ENCODE data around the gene DRAXIN. TPM values are rescaled to one million over a fixed set of nuclear protein-coding genes. Genes with fewer than 3 reads are reported as not detected.
A peak's percentile ranks its signal among the peaks of the same experiment; 100 is the strongest.

Gene DRAXIN
- total RNA-seq, 5 donors from 2014 or later (not counting 1 experiment from before 2014, with no cell fraction given), result 0.18 to 2.0 (median 0.23) TPM

DNA sequence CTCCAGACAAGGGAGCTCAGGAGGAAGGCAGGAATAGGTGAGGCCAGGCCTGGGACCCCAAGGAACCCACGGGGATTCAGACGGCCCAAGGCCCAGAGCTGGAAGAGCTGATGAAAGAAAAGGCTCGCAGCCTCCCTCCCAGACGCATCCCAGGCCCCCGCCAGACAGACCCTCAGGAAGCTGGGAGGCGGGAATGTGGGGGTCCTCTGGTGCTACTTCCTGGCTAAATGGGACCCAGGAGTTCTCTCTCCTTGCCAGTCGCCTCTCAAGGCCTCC lies 37.7 kb upstream of the DRAXIN start:
- Histone ChIP-seq H3K27ac (ENCODE audit: low read length) (no peak overlapping the region), H3K36me3 (ENCODE audit: control insufficient read depth in 2 of 2, extremely low read depth in 1 of 2, insufficient read depth in 1 of 2, low read length in 1 of 2) (peaks cover 0 to 11% of the 10 kb centered on the region in 2 donors), H3K4me3 (ENCODE audit: control insufficient read depth in 1 of 2, extremely low read depth in 1 of 2, low read length in 1 of 2) (no peak overlapping the region), H3K9me3 (no peaks in the 10 kb centered on the region), H3K27me3 (replicated peaks in 1 of 2; ENCODE audit: control insufficient read depth in 2 of 2, extremely low read depth in 1 of 2, insufficient read depth in 2 of 2, low read length in 1 of 2) (peaks cover 0 to 9% of the 10 kb centered on the region in 2 experiments), H3K4me1 (ENCODE audit: control insufficient read depth in 1 of 2, extremely low read depth in 1 of 2, insufficient read depth in 2 of 2, low read length in 2 of 2) (peaks cover 10 to 52% of the 10 kb centered on the region in 2 experiments)
- ChIA-PET POLR2A (no interaction called here), CTCF (interaction anchor here in 1 of 2 donors (1.0 to 5.6 kb wide), 2 partner anchors 10 to 66 kb away, joined by 3 to 56 read pairs; partner anchors contain the start of gene FBXO6)
- H3K27me3 Mint-ChIP-seq, result no peaks in the 10 kb centered on the region
- DNase-seq (no peak), ATAC-seq (replicated peaks in 1 of 4) (no peak)
- H3K4me1 Mint-ChIP-seq, result peaks cover 30 to 44% (median 40%) of the 10 kb centered on the region in 3 donors
- 90% methylated on average over 7 of the region's 7 CpGs for WGBS (ENCODE audit: insufficient coverage)
- peak overlapping the region; percentile 59 to 75 (median 62) for H3K4me3 Mint-ChIP-seq
- no peaks in the 10 kb centered on the region for H3K9me3 Mint-ChIP-seq
- no peak overlapping the region for H3K27ac Mint-ChIP-seq
- no peaks in the 10 kb centered on the region for H3K36me3 Mint-ChIP-seq

DNA sequence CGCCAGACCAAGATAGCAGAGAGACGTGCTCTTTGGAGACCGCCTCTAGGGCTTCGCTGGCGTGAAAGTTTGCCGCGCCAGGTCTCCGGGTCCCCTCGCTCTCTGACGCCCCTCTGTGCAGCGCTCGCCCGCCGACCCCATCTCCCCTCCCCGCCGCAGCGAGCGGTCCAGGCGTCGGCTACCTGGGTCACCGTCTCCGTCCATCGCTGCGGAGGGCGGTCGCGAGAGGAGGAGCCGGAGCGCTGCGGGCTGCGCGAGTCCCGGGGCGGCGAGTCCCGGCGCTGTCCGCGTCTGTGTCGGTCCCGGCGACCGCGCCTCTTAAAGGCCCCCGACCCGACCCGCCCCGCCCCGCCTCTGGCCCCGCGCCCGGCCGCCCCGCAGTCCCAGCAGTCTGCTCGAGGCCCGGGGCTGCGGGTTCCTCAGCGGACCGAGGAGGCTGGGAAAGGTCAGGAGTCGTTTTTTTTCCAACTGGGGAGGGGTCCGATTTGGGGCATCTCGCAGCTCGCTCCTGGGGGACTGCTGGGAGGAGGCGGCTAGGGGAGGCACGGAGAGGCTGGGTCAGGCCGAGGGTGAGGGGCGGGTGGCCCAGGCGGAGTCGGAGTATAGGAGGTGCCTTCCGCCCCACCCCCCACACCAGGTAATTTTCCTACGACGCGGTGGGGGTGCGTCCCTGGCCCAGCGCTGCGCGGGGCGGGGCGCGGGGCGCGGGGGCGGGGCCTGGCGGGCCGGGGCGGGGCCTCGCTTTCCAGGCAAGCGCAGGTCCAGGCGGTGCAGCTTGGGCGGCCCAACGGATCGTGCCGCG lies 37.2 kb upstream of the DRAXIN start, which contains the start of the genes FBXO2 and FBXO44:
Gene FBXO2 (minus strand): TSS at position 293 of the 802 bp plus-strand sequence. CDS start 89 bp downstream, at position 204.
Gene FBXO44 (plus strand): TSS at position 741 of the 802 bp plus-strand sequence. CDS start 959 bp downstream, outside the sequence.
- H3K27ac ChIP-seq (ENCODE audit: low read length), result peak within 1 kb of the TSS; percentile 38
- DNase-seq (peak in 32 of 35 experiments; percentile 15 to 76 (median 52)), ATAC-seq (replicated peaks in 1 of 4) (peak; percentile 78 to 87 (median 84))
- ChIA-PET POLR2A (interaction anchor here in 1 of 2 donors (0.7 kb wide), 1 partner anchor 1550 kb away, joined by 5 read pairs; no protein-coding TSS in a partner anchor), CTCF (interaction anchor here (0.7 to 5.6 kb wide), 4 partner anchors 9 to 65 kb away, joined by 3 to 56 read pairs (median 4); partner anchors contain the start of gene FBXO6 (in 1 of the 2))
- peaks cover 0 to 9% of the 10 kb centered on the region in 2 experiments for H3K27me3 ChIP-seq (replicated peaks in 1 of 2; ENCODE audit: control insufficient read depth in 2 of 2, extremely low read depth in 1 of 2, insufficient read depth in 2 of 2, low read length in 1 of 2)
- Mint-ChIP-seq H3K4me3 (peak within 1 kb of the TSS; percentile 70 to 81 (median 75)), H3K27ac (peak within 1 kb of the TSS in 1 of 2 donors; percentile 64), H3K9me3 (no peaks in the 10 kb centered on the region), H3K36me3 (no peaks in the 10 kb centered on the region), H3K4me1 (peaks cover 30 to 42% (median 38%) of the 10 kb centered on the region in 3 donors), H3K27me3 (no peaks in the 10 kb centered on the region)
- H3K4me3 ChIP-seq (ENCODE audit: control insufficient read depth in 1 of 2, extremely low read depth in 1 of 2, low read length in 1 of 2), result peak within 1 kb of the TSS; percentile 66 to 68
- H3K36me3 ChIP-seq (ENCODE audit: control insufficient read depth in 2 of 2, extremely low read depth in 1 of 2, insufficient read depth in 1 of 2, low read length in 1 of 2), result peaks cover 0 to 12% of the 10 kb centered on the region in 2 donors
- 20% methylated on average over 80 of the region's 94 CpGs for WGBS (ENCODE audit: insufficient coverage)
- H3K9me3 ChIP-seq, result no peaks in the 10 kb centered on the region
- peaks cover 10 to 47% of the 10 kb centered on the region in 2 experiments for H3K4me1 ChIP-seq (ENCODE audit: control insufficient read depth in 1 of 2, extremely low read depth in 1 of 2, insufficient read depth in 2 of 2, low read length in 2 of 2)

DNA sequence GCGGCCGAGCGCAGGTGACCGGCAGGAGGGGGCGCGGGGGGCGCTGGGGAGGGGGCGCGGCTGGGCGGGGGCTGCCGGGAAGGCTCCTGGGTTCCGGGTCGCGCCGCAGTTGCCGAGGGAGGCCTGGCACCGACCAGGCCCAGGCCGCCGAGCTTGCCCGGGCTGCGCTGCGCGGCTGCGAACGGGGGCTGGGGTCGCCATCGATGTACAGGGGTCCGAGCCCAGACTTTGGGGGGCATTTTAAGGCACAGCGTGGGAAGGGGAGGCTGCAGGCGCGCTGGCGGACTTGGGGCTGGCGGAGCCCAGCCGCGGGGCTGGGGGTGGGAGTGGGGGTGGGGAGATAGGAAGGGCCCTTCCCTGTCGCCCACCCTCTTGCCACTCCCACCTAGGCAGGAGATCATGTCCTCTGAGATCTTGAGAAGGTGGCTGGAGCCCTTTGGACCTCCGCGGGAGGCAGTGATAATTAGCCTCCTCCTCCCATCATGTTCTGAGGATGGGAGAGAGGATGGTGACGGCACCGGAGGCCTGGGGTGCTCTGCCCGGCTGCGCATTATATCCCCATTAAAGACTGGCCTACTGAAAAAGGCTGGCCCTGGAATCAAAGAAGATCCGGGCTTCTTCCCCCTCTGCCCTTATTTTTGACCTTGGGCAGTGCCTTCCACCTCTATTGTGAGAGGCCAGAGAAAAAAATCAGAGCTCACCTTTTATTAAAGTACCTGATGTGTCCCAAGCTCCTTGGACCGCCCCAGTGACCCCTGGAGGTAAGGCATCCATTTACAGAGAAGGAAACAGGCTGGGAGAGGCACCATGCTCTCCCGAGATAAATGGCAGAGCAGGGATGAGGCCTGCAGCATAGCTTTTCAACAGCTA lies 36.3 kb upstream of the DRAXIN start:
- Mint-ChIP-seq H3K4me1 (peaks cover 23 to 34% (median 31%) of the 10 kb centered on the region in 3 donors), H3K36me3 (peaks cover 4% of the 10 kb centered on the region), H3K27me3 (no peaks in the 10 kb centered on the region), H3K9me3 (no peaks in the 10 kb centered on the region), H3K27ac (peak overlapping the region in 1 of 2 donors; percentile 44), H3K4me3 (peak overlapping the region; percentile 69 to 81 (median 75))
- CTCF ChIA-PET, result interaction anchor here (0.7 to 5.6 kb wide), 6 partner anchors 9 to 341 kb away, joined by 3 to 56 read pairs (median 6); partner anchors contain the start of gene FBXO6 (in 1 of the 2)
- 8% methylated on average over 22 of the region's 45 CpGs for WGBS (ENCODE audit: insufficient coverage)
- peak in 1 of 35 experiments; percentile 30 for DNase-seq
- H3K4me3 ChIP-seq (ENCODE audit: control insufficient read depth in 1 of 2, extremely low read depth in 1 of 2, low read length in 1 of 2), result peak overlapping the region; percentile 47 to 66
- no peak overlapping the region for H3K27ac ChIP-seq (ENCODE audit: low read length)
- peak; percentile 29 to 41 (median 30) for ATAC-seq (replicated peaks in 1 of 4)
- H3K9me3 ChIP-seq, result no peaks in the 10 kb centered on the region
- POLR2A ChIA-PET, result interaction anchor here in 1 of 2 donors (0.6 to 0.7 kb wide), 2 partner anchors 100 to 1550 kb away, joined by 5 to 8 read pairs; no protein-coding TSS in a partner anchor
- H3K36me3 ChIP-seq (ENCODE audit: control insufficient read depth in 2 of 2, extremely low read depth in 1 of 2, insufficient read depth in 1 of 2, low read length in 1 of 2), result peaks cover 0 to 16% of the 10 kb centered on the region in 2 donors
- peaks cover 0 to 2% of the 10 kb centered on the region in 2 experiments for H3K27me3 ChIP-seq (replicated peaks in 1 of 2; ENCODE audit: control insufficient read depth in 2 of 2, extremely low read depth in 1 of 2, insufficient read depth in 2 of 2, low read length in 1 of 2)
- H3K4me1 ChIP-seq (ENCODE audit: control insufficient read depth in 1 of 2, extremely low read depth in 1 of 2, insufficient read depth in 2 of 2, low read length in 2 of 2), result peaks cover 8 to 39% of the 10 kb centered on the region in 2 experiments

DNA sequence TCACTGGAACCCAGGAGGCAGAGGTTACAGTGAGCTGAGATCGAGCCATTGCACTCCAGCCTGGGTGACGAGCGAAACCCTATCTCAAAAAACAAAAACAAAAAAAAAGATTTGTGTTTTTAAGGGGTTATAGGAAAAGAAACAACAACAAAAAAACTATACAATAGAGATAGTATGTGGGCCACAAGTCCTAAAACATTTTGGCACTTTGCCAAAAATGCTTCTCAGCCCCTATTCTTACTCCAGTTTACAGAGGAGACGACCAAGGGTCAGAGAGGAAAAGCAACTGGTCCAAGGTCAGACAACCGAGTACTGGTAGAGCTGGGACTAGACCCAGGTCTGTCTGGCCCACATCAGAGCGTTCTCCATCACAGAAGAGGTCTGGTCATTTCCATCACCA lies 33.9 kb upstream of the DRAXIN start:
- ChIA-PET CTCF (interaction anchor here in 1 of 2 donors (0.6 kb wide), 1 partner anchor 68 kb away, joined by 3 read pairs; no protein-coding TSS in a partner anchor), POLR2A (no interaction called here)
- DNase-seq (no peak), ATAC-seq (replicated peaks in 1 of 4) (no peak)
- WGBS (ENCODE audit: insufficient coverage), result 75% methylated on average over 1 of the region's 6 CpGs
- Histone ChIP-seq H3K27me3 (replicated peaks in 1 of 2; ENCODE audit: control insufficient read depth in 2 of 2, extremely low read depth in 1 of 2, insufficient read depth in 2 of 2, low read length in 1 of 2) (no peaks in the 10 kb centered on the region), H3K4me1 (ENCODE audit: control insufficient read depth in 1 of 2, extremely low read depth in 1 of 2, insufficient read depth in 2 of 2, low read length in 2 of 2) (peaks cover 8 to 21% of the 10 kb centered on the region in 2 experiments), H3K9me3 (no peaks in the 10 kb centered on the region), H3K36me3 (ENCODE audit: control insufficient read depth in 2 of 2, extremely low read depth in 1 of 2, insufficient read depth in 1 of 2, low read length in 1 of 2) (peaks cover 4 to 30% of the 10 kb centered on the region in 2 donors), H3K27ac (ENCODE audit: low read length) (no peak overlapping the region), H3K4me3 (ENCODE audit: control insufficient read depth in 1 of 2, extremely low read depth in 1 of 2, low read length in 1 of 2) (no peak overlapping the region)
- no peak overlapping the region for H3K27ac Mint-ChIP-seq
- H3K27me3 Mint-ChIP-seq, result no peaks in the 10 kb centered on the region
- peaks cover 18% of the 10 kb centered on the region for H3K36me3 Mint-ChIP-seq
- no peaks in the 10 kb centered on the region for H3K9me3 Mint-ChIP-seq
- H3K4me3 Mint-ChIP-seq, result no peak overlapping the region
- H3K4me1 Mint-ChIP-seq, result peaks cover 7 to 16% (median 14%) of the 10 kb centered on the region in 3 donors

DNA sequence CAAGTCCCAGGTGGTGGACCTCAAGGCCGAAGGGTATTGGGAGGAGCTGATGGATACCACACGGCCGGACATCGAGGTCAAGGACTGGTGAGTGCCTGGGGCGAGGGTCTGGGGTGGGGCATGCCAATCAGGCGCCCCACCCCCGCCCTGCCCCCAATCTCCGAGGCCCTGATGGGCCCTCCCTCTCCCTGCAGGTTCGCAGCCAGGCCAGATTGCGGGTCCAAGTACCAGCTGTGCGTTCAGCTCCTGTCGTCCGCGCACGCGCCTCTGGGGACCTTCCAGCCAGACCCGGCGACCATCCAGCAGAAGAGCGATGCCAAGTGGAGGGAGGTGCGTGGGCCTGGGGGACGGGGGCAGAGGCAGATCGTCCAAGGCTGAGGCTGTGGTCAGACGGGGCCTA lies 33.0 kb upstream of the DRAXIN start:
- Mint-ChIP-seq H3K4me1 (peaks cover 7 to 13% (median 12%) of the 10 kb centered on the region in 3 donors), H3K4me3 (no peak overlapping the region), H3K9me3 (no peaks in the 10 kb centered on the region), H3K27me3 (no peaks in the 10 kb centered on the region), H3K27ac (no peak overlapping the region), H3K36me3 (peaks cover 19% of the 10 kb centered on the region)
- no peaks in the 10 kb centered on the region for H3K27me3 ChIP-seq (replicated peaks in 1 of 2; ENCODE audit: control insufficient read depth in 2 of 2, extremely low read depth in 1 of 2, insufficient read depth in 2 of 2, low read length in 1 of 2)
- ChIA-PET CTCF (interaction anchor here (0.6 to 1.0 kb wide), 2 partner anchors 14 to 61 kb away, joined by 3 read pairs; no protein-coding TSS in a partner anchor), POLR2A (no interaction called here)
- peaks cover 4 to 30% of the 10 kb centered on the region in 2 donors for H3K36me3 ChIP-seq (ENCODE audit: control insufficient read depth in 2 of 2, extremely low read depth in 1 of 2, insufficient read depth in 1 of 2, low read length in 1 of 2)
- DNase-seq, result no peak
- no peak overlapping the region for H3K4me3 ChIP-seq (ENCODE audit: control insufficient read depth in 1 of 2, extremely low read depth in 1 of 2, low read length in 1 of 2)
- no peaks in the 10 kb centered on the region for H3K9me3 ChIP-seq
- ATAC-seq (replicated peaks in 1 of 4), result no peak
- H3K27ac ChIP-seq (ENCODE audit: low read length), result no peak overlapping the region
- peaks cover 8 to 24% of the 10 kb centered on the region in 2 experiments for H3K4me1 ChIP-seq (ENCODE audit: control insufficient read depth in 1 of 2, extremely low read depth in 1 of 2, insufficient read depth in 2 of 2, low read length in 2 of 2)
- 96% methylated on average over 17 of the region's 23 CpGs for WGBS (ENCODE audit: insufficient coverage)
